Mammary epithelial cell (primary cell): ENCODE measurements around the gene ZNF329.

ENCODE experiments used
- EZH2 ChIP-seq: IDR thresholded peaks from 2 replicates; pipeline ENCODE4 v1.6.1; 2012; ENCODE audit warnings: low read length, inconsistent platforms, borderline replicate concordance
- TF ChIP-seq, protein P1 (sequence below), 2 donors: IDR thresholded peaks in 1 of 2; conservative IDR thresholded peaks in 1 of 2; 2 replicates each; pipeline ENCODE4 v1.5.1; 2011 to 2012; ENCODE audit warnings: inconsistent platforms in 2 of 2, low read length in 2 of 2, mild to moderate bottlenecking in 2 of 2, control low read depth in 1 of 2, low read depth in 1 of 2; ENCODE audit not compliant: insufficient read depth in 1 of 2; ENCODE audit errors: extremely low read depth in 1 of 2

DNA sequence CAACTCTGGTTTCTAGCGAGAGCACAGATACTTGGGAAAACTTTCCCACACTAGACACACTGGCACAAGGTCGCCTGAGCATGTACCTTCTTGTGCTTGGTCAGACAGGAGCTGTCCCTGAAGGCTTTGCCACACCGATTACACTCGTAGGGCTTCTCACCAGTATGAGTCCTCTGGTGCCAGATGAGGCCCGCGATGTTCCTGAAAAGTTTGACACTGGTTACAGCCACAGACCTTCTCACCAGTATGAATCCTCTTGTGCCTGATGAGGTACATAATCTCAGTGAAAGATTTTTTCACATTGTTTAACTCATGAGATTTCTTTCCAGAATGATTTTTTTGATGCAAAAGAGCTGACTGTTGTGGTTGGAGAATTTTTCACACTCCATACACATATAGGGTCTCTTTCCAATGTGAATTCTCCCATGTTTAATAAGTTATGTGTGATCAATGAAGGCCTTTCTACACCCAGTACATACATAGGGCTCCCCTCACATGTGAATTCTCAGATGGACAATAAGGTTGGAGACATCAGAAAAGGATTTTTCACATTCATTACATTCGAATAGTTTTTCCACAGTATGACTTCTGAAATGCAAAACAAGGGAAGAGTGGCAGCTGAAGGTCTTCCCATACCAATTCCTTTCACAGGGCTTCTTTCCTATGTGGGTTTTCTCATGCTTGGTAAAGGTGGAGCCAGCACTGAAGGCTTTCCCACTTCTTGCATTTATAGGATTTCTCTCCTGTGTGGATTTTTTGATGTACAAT, 42.6 kb downstream of the ZNF329 start:
- TF ChIP-seq, protein P1, sequence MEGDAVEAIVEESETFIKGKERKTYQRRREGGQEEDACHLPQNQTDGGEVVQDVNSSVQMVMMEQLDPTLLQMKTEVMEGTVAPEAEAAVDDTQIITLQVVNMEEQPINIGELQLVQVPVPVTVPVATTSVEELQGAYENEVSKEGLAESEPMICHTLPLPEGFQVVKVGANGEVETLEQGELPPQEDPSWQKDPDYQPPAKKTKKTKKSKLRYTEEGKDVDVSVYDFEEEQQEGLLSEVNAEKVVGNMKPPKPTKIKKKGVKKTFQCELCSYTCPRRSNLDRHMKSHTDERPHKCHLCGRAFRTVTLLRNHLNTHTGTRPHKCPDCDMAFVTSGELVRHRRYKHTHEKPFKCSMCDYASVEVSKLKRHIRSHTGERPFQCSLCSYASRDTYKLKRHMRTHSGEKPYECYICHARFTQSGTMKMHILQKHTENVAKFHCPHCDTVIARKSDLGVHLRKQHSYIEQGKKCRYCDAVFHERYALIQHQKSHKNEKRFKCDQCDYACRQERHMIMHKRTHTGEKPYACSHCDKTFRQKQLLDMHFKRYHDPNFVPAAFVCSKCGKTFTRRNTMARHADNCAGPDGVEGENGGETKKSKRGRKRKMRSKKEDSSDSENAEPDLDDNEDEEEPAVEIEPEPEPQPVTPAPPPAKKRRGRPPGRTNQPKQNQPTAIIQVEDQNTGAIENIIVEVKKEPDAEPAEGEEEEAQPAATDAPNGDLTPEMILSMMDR (conservative IDR thresholded peaks at IDR 0.05 in 1 of 2, IDR thresholded peaks at IDR 0.05 in 1 of 2; ENCODE audit: extremely low read depth in 1 of 2, insufficient read depth in 1 of 2, low read depth in 1 of 2, low read length in 2 of 2), result no peak
- no peak for TF ChIP-seq EZH2
